Kidney glomerular epithelial cell (primary cell): ENCODE results near the gene NF1.

Experiments
- DNase-seq: peaks from one replicate; lab custom pipeline; 2025; lab: John Stamatoyannopoulos, UW

The NF1 gene

DNA sequence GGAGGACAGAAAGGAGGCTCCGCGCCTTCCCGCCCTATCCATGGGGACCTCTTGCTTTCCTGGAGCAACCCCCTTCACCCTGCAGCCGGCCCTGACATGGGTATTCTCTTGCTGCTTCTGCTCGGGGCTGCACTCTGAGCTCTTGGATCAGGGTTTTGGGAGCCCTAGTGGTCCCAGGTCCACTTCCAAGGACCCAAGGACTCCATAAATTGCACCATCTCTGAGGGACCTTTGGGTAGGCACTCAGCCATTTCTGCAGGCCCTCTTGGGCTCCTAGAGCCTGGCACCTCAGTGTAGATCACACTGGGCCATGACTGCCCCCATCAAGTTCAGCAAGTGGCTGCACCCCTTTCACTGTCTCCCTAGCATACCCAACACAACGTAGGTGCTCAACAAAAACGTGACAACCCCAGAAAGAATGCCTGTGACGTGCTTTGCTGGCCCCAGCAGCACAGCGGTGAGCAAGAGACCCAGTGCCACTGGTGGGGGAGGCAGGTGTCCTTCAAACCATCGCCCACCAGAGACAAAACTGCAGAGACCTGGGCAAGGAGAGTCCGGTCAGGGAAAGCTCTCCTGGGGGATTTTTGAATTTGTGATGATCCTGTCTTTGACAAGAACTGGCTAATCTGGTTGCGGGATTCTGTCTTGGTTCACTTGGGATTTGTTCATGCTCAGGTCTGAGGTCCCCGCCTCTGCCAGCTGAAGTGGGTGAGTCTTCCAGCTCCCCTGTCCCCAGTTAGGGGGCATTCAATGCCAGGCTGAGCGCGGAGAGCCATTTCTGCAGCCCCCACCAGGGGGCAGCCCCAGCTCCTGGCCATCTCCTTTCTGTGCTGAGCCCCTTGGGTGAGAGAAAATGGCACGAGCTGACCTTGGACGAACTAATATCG lies 294.2 kb downstream of the NF1 start:
- DNase-seq, result no peak

- no peak for DNase-seq
These were observed 295.0 kb downstream of the NF1 start for GRCh38 chr17:31389657-31390381.

DNA sequence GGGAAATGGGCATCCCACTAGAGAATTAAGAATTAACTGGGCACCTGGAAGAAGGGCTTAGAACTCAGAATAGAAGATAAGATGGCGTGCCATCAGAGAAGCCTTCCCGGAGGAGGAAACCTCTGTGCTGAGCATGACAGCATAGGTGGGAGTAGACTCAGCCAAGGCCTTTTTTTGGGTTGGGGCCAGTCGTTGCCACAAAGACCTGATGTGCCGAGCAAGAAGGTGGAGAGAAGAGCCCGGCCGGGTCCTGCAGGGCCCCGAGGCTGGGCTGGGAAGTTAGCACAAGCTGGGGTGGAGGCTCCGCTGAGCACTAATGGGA lies 295.6 kb downstream of the NF1 start:
- DNase-seq, result no peak

- no peak for DNase-seq
These were observed 296.1 kb downstream of the NF1 start for GRCh38 chr17:31390748-31391495.

GRCh38 chr17:31391496-31391949 lies 296.7 kb downstream of the NF1 start, which contains the start of gene RAB11FIP4:
Gene RAB11FIP4 (plus strand): TSS chr17:31391675. CDS start chr17:31391853, 178 bp downstream.
- DNase-seq, result no peak

- no peak for DNase-seq
These were observed 297.5 kb downstream of the NF1 start for GRCh38 chr17:31392002-31392855.

- DNase-seq, result no peak
These were observed 298.3 kb downstream of the NF1 start for GRCh38 chr17:31392856-31393748.

GRCh38 chr17:31393749-31394146 lies 299.0 kb downstream of the NF1 start:
- DNase-seq, result no peak

DNA sequence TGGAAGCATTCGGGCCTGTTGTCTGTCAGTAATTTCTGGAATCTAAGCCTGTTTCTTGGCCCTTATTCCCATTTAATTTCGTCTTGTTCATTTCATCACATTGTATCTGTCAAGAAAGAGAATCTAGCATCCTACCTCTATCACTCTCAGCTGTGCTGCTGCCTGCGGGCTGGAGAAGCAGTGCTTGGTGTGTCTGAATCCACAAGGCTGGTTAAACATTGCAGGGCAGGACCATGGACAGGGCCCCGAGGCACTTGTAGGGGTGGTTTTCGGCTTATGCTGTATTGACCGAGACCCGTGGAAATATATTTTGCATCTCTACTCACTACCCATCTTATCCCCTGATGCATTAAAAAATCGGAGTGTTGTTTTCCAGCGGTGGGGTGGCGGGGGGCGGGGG lies 299.8 kb downstream of the NF1 start:
- DNase-seq, result peak; percentile 39

DNA sequence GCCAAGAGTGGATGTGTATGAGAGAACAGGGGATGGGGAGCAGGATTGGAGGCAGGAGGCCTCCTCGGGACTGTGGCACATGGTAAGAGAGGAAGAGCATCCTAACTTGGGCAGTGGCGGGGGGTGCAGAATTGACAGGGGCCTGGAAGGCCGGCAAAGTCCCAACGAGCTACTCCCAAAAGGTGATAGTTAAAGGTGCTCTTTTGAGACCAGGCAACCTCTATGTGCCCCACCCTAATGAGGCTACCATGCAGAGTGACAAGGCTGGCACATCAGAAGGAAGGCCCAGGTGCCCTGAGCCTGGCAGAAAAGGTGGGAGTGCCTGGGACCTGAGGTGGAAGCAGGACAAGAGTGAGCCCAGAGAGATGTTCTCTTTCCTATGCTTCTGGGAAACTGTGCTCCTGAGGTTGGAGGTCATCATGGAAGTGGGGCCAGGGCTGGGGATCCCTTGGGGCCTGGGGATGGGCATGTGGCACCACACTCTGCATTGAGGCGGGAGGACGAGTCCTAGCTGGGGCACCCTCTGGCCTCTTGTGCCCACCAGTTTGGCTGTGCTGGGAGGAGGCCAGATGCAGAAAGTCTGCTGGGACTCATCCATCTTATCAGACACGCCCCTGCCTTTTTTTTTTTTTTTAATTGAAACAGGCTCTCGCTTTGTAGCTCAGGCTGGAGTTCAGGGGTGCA lies 302.6 kb downstream of the NF1 start:
- no peak for DNase-seq

GRCh38 chr17:31398381-31399311 lies 303.9 kb downstream of the NF1 start:
- DNase-seq, result no peak

GRCh38 chr17:31400481-31400950 lies 305.7 kb downstream of the NF1 start:
- DNase-seq, result no peak

DNA sequence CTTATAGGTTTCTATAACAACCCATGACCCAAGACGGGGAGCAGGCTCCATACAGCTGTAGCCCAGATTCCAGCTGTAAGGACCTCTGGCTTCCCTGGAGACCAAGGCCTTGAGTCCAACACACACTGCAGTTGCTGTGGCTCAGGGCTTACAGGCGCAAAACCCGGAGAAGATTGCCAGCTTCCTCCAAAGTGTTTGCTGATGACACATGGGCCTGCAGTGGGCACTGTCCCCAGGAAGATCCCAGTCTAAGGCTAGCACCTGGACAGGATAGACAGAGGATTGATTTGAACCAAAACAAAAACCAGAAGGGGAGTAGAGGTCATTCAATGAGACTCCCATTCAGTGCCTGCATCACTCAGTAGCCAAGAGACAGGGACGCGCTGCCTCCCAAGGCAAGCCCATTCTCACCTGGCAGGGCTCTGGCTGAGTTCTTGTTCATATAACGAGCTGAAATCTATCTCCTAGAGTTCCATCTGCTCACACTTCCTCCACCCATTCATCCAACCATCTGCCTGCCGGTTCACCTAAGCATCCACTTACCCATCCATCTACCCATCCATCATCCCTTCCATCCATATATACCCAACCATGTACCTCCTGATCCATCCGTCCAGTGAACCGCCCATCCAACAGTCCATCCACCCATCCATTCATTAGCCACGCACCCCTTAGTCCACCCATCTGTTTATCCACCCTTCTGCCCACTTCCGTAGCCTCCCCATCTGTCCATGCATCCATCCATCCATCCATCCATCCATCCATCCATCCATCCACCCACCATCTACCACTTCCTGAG lies 306.9 kb downstream of the NF1 start:
- DNase-seq, result no peak

GRCh38 chr17:31404028-31404949 lies 309.5 kb downstream of the NF1 start:
- no peak for DNase-seq

GRCh38 chr17:31405890-31406371 lies 311.2 kb downstream of the NF1 start:
- DNase-seq, result no peak

GRCh38 chr17:31408586-31408985 lies 313.8 kb downstream of the NF1 start:
- DNase-seq, result no peak
